NT2/D1 (cell line): ENCODE measurements around the gene TRMT6.

Source experiments
- DNase-seq: peaks from one replicate; pipeline ENCODE4 v3.0.0-alpha.2; 2011; ENCODE audit warnings: low read depth, low spot score
- H3K27me3 ChIP-seq: 2 replicates; pipeline ENCODE4 v1.6.0; 2011; ENCODE audit warnings: mild to moderate bottlenecking; ENCODE audit not compliant: insufficient read length, insufficient read depth
- H3K36me3 ChIP-seq: 2 replicates; pipeline ENCODE4 v1.6.1; 2011; ENCODE audit warnings: mild to moderate bottlenecking, low read length, mixed read lengths; ENCODE audit not compliant: insufficient read depth, insufficient read length
- H3K4me1 ChIP-seq: 2 replicates; pipeline ENCODE4 v1.5.1; 2011; ENCODE audit not compliant: insufficient read depth, insufficient read length
- H3K4me3 ChIP-seq: 2 replicates; pipeline ENCODE4 v1.5.1; 2011; ENCODE audit warnings: low read depth; ENCODE audit not compliant: insufficient read length
- H3K9ac ChIP-seq: 2 replicates; pipeline ENCODE4 v1.6.0; 2011; ENCODE audit warnings: low read depth; ENCODE audit not compliant: insufficient read length
- H3K9me3 ChIP-seq: 2 replicates; pipeline ENCODE4 v1.5.1; 2011; ENCODE audit warnings: mild to moderate bottlenecking, low read length; ENCODE audit not compliant: insufficient read depth
- SUZ12 ChIP-seq: IDR thresholded peaks from 2 replicates; pipeline ENCODE4 v1.6.1; 2011; ENCODE audit not compliant: insufficient read length, insufficient read depth; ENCODE audit errors: extremely low read depth
- YY1 ChIP-seq: IDR thresholded peaks from 2 replicates; pipeline ENCODE4 v1.6.1; 2011; ENCODE audit not compliant: insufficient read length, insufficient read depth
- ZNF274 ChIP-seq: IDR thresholded peaks from 2 replicates; pipeline ENCODE4 v1.6.1; 2011; ENCODE audit warnings: mild to moderate bottlenecking, low read depth, low read length

TRMT6 gene

DNA sequence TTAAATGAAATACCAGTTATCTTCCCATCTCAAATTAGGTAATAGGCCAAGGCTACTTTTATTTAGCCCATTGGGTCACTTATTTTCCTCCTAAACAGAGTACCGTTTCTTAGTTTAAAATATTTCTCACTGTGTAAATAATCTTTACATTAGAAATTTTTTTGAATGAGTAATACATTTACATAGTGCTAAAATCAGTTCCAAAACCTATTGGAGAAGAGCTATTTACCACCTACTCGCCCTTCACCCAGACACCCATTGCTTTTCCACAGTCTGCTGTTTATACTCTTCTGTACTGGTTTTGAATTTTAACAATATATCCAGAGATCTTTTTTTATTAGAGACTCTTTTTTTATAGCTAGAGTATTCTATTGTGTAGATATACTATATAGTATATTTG lies 37.0 kb upstream of the TRMT6 start:
- no peak for TF ChIP-seq YY1
- TF ChIP-seq SUZ12: no peak
- TF ChIP-seq ZNF274: no peak
- H3K4me1 ChIP-seq: no peaks in the 10 kb centered on the region
- peaks cover 63% of the 10 kb centered on the region for H3K36me3 ChIP-seq
- H3K4me3 ChIP-seq: no peak overlapping the region
- no peak for DNase-seq
- no peak overlapping the region for H3K9ac ChIP-seq
- no peaks in the 10 kb centered on the region for H3K9me3 ChIP-seq
- H3K27me3 ChIP-seq: no peaks in the 10 kb centered on the region

GRCh38 chr20:5980720-5981538 lies 30.6 kb upstream of the TRMT6 start:
- DNase-seq: no peak
- H3K4me3 ChIP-seq: no peak overlapping the region
- no peak overlapping the region for H3K9ac ChIP-seq
- no peaks in the 10 kb centered on the region for H3K9me3 ChIP-seq
- H3K27me3 ChIP-seq: no peaks in the 10 kb centered on the region
- peaks cover 76% of the 10 kb centered on the region for H3K36me3 ChIP-seq
- TF ChIP-seq ZNF274 (no peak), SUZ12 (no peak), YY1 (no peak)
- H3K4me1 ChIP-seq: no peaks in the 10 kb centered on the region

DNA sequence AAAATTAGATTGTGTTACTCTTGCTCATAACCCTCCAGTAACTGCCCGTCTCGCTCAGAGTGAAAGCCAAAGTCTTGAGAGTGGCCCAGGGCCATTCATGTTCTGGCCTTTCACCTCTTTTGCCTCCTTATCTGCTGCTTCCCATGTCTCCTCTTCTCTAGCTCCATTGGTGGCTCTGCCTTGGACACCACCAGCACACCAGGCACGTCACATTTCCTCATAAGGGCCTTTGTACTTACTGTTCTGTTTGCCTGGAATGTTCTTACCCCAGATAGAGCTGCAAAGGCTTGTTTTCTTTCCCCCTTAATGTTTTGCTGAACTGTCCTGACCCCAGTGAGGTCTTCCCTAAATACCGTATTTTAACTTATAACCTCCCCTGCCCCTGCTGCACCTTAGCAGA lies 29.5 kb upstream of the TRMT6 start:
- no peaks in the 10 kb centered on the region for H3K9me3 ChIP-seq
- H3K4me3 ChIP-seq: no peak overlapping the region
- H3K36me3 ChIP-seq: peaks cover 77% of the 10 kb centered on the region
- DNase-seq: no peak
- H3K9ac ChIP-seq: no peak overlapping the region
- no peaks in the 10 kb centered on the region for H3K27me3 ChIP-seq
- TF ChIP-seq SUZ12 (no peak), YY1 (no peak), ZNF274 (no peak)
- no peaks in the 10 kb centered on the region for H3K4me1 ChIP-seq

GRCh38 chr20:5977975-5978374 lies 27.6 kb upstream of the TRMT6 start:
- Histone ChIP-seq H3K36me3 (peaks cover 82% of the 10 kb centered on the region), H3K9me3 (no peaks in the 10 kb centered on the region), H3K9ac (no peak overlapping the region), H3K27me3 (no peaks in the 10 kb centered on the region), H3K4me3 (no peak overlapping the region), H3K4me1 (no peaks in the 10 kb centered on the region)
- no peak for DNase-seq
- TF ChIP-seq SUZ12 (no peak), ZNF274 (no peak), YY1 (no peak)

DNA sequence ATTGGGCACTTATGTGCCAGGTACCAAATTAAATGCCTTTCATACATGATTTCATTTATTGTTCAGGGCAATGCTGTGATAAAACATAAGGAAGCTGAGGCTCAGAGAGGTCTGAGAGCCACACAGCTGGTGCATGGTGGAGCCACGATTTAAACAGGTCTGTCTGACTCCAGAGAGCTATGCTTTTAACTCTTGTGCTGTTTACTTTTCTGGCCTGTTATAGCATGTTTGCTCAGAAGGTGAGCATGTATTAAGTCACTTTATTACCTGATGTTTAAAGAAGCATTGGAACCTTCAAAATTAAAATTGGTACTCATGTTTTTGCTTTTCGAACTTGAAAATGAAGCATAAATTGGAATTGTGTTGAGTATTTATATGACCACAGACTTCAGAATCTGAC lies 26.9 kb upstream of the TRMT6 start:
- no peak for TF ChIP-seq SUZ12
- TF ChIP-seq YY1: no peak
- TF ChIP-seq ZNF274: no peak
- no peaks in the 10 kb centered on the region for H3K9me3 ChIP-seq
- no peak overlapping the region for H3K9ac ChIP-seq
- H3K4me1 ChIP-seq: no peaks in the 10 kb centered on the region
- DNase-seq: no peak
- peaks cover 80% of the 10 kb centered on the region for H3K36me3 ChIP-seq
- no peaks in the 10 kb centered on the region for H3K27me3 ChIP-seq
- H3K4me3 ChIP-seq: no peak overlapping the region

GRCh38 chr20:5975778-5976177 lies 25.4 kb upstream of the TRMT6 start:
- H3K4me1 ChIP-seq: no peaks in the 10 kb centered on the region
- H3K9ac ChIP-seq: no peak overlapping the region
- peaks cover 69% of the 10 kb centered on the region for H3K36me3 ChIP-seq
- H3K4me3 ChIP-seq: no peak overlapping the region
- DNase-seq: no peak
- no peak for TF ChIP-seq ZNF274
- TF ChIP-seq YY1: no peak
- no peak for TF ChIP-seq SUZ12
- H3K9me3 ChIP-seq: no peaks in the 10 kb centered on the region
- H3K27me3 ChIP-seq: no peaks in the 10 kb centered on the region

GRCh38 chr20:5974531-5974930 lies 24.2 kb upstream of the TRMT6 start:
- H3K9ac ChIP-seq: no peak overlapping the region
- no peak for DNase-seq
- no peaks in the 10 kb centered on the region for H3K9me3 ChIP-seq
- H3K4me1 ChIP-seq: no peaks in the 10 kb centered on the region
- no peak overlapping the region for H3K4me3 ChIP-seq
- H3K27me3 ChIP-seq: peaks cover 8% of the 10 kb centered on the region
- TF ChIP-seq SUZ12 (no peak), YY1 (no peak), ZNF274 (no peak)
- peaks cover 62% of the 10 kb centered on the region for H3K36me3 ChIP-seq
